ENCODE data around the gene FBXO31.

DNA sequence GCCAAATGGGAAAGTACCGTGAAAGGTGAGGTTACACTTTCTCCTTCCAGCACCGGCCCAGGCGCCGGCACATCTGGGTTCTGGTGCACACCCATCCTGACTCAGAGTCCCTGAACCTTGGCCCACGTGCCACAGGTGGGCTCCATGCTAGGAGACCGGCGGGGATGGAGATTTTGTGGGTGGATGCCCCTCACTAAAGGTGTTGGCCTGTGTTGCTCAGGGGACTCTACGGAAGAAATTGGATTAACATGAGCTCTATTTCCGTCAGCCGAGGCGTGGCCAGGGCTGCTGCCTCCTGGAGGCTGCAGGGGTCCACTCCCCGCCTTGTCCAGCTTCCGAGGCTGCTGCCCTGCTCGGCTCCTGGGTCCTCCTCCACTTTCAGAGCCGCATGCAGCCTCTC lies 30.8 kb downstream of the FBXO31 start:
- TF ChIP-seq EZH2 (IDR thresholded peaks at IDR 0.05; ENCODE audit: borderline replicate concordance, low read length), result no peak
- TF ChIP-seq, protein P1, sequence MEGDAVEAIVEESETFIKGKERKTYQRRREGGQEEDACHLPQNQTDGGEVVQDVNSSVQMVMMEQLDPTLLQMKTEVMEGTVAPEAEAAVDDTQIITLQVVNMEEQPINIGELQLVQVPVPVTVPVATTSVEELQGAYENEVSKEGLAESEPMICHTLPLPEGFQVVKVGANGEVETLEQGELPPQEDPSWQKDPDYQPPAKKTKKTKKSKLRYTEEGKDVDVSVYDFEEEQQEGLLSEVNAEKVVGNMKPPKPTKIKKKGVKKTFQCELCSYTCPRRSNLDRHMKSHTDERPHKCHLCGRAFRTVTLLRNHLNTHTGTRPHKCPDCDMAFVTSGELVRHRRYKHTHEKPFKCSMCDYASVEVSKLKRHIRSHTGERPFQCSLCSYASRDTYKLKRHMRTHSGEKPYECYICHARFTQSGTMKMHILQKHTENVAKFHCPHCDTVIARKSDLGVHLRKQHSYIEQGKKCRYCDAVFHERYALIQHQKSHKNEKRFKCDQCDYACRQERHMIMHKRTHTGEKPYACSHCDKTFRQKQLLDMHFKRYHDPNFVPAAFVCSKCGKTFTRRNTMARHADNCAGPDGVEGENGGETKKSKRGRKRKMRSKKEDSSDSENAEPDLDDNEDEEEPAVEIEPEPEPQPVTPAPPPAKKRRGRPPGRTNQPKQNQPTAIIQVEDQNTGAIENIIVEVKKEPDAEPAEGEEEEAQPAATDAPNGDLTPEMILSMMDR (IDR thresholded peaks at IDR 0.05; ENCODE audit: low read length), result no peak
